IMR-90 (cell line): ENCODE results near the gene NBPF6. TPM values are rescaled to one million over a fixed set of nuclear protein-coding genes. Genes with fewer than 3 reads are reported as not detected.
"Not testable (repeated sequence)": the region's sequence is repeated elsewhere in the genome, so short reads cannot be mapped to it uniquely, and the experiment has no call there.

Experiments
- ATAC-seq: fragments of 200-7000 bp; cut with Tn5 transposase; 2 replicates; pipeline ENCODE4 v1.9.1; 2020; ENCODE audit warnings: low read depth, mild to moderate bottlenecking, moderate library complexity
- BruUV-seq: library from RNA; stranded (reverse); fragments of 400-500 nt; replicated peaks from 2 replicates; lab custom pipeline; 2021; lab: Mats Ljungman, UMichigan
- CTCF ChIA-PET: fragments of 300-600 bp; formaldehyde crosslinking; extraction: SDS; loops from one replicate; lab custom pipeline; 2021; ENCODE audit warnings: antibody characterized with exemption; lab: Yijun Ruan, JAX
- POLR2A ChIA-PET: fragments of 300-600 bp; sonication (Branson Sonifier 250); formaldehyde crosslinking; loops from one replicate; lab custom pipeline; 2022; ENCODE audit warnings: antibody characterized with exemption; ENCODE audit not compliant: unreplicated experiment; lab: Charles Lee
- DNase-seq: peaks from one replicate; pipeline ENCODE4 v3.0.0; 2013
- H2AFZ ChIP-seq: replicated peaks from 2 replicates; pipeline ENCODE3; 2013; ENCODE audit warnings: low read length, mild to moderate bottlenecking; ENCODE audit not compliant: poor library complexity
- H2AK5ac ChIP-seq: 2 replicates; pipeline ENCODE4 v1.6.1; 2013; ENCODE audit warnings: low read depth, low read length, inconsistent platforms
- H2AK9ac ChIP-seq: replicated peaks from 2 replicates; pipeline ENCODE3; 2013; ENCODE audit warnings: mild to moderate bottlenecking, low read depth, low read length, moderate library complexity; ENCODE audit not compliant: poor library complexity
- H2BK120ac ChIP-seq: 2 replicates; pipeline ENCODE4 v1.6.1; 2013; ENCODE audit warnings: low read depth, low read length, inconsistent platforms
- H2BK15ac ChIP-seq: 3 replicates; pipeline ENCODE4 v1.6.1; 2013; ENCODE audit warnings: low read depth, low read length, inconsistent platforms
- H2BK20ac ChIP-seq: 2 replicates; pipeline ENCODE4 v1.6.1; 2013; ENCODE audit warnings: low read depth, mild to moderate bottlenecking, inconsistent platforms, low read length, moderate library complexity
- H2BK5ac ChIP-seq: 2 replicates; pipeline ENCODE4 v1.6.1; 2013; ENCODE audit warnings: mild to moderate bottlenecking, low read depth, low read length, inconsistent platforms; ENCODE audit not compliant: poor library complexity, severe bottlenecking
- H3K14ac ChIP-seq: replicated peaks from 2 replicates; pipeline ENCODE4 v1.6.1; 2013; ENCODE audit warnings: low read depth, low read length, inconsistent platforms
- H3K18ac ChIP-seq: 2 replicates; pipeline ENCODE4 v1.6.1; 2013; ENCODE audit warnings: low read depth, low read length, control low read depth
- H3K23ac ChIP-seq: 2 replicates; pipeline ENCODE4 v1.6.1; 2013; ENCODE audit warnings: low read depth, low read length, inconsistent platforms
- H3K27ac ChIP-seq: 2 replicates; pipeline ENCODE4 v1.5.1; 2013; ENCODE audit warnings: mild to moderate bottlenecking, control low read depth, low read length; ENCODE audit not compliant: insufficient read depth
- H3K27me3 ChIP-seq: 2 replicates; pipeline ENCODE4 v1.6.1; 2013; ENCODE audit warnings: low read length; ENCODE audit not compliant: control insufficient read depth, insufficient read depth
- H3K36me3 ChIP-seq: 2 replicates; pipeline ENCODE4 v1.6.1; 2013; ENCODE audit warnings: low read length, mixed read lengths; ENCODE audit not compliant: control insufficient read depth, insufficient read depth
- H3K4ac ChIP-seq: 2 replicates; pipeline ENCODE4 v1.6.1; 2013; ENCODE audit warnings: low read depth, low read length, inconsistent platforms
- H3K4me1 ChIP-seq: 2 replicates; pipeline ENCODE4 v1.6.1; 2013; ENCODE audit warnings: low read length, mixed read lengths; ENCODE audit not compliant: control insufficient read depth, insufficient read depth
- H3K4me2 ChIP-seq: 2 replicates; pipeline ENCODE4 v1.6.1; 2013; ENCODE audit warnings: low read depth, mild to moderate bottlenecking, control low read depth, low read length, moderate library complexity
- H3K4me3 ChIP-seq: 2 replicates; pipeline ENCODE4 v1.5.1; 2013; ENCODE audit warnings: low read depth, mild to moderate bottlenecking, control low read depth, low read length, moderate library complexity; ENCODE audit not compliant: insufficient read depth
- H3K56ac ChIP-seq: 2 replicates; pipeline ENCODE4 v1.6.1; 2013; ENCODE audit warnings: low read length, inconsistent platforms; ENCODE audit not compliant: insufficient read depth; ENCODE audit errors: extremely low read depth
- H3K79me1 ChIP-seq, 2 experiments: 2 replicates each; pipeline ENCODE4 v1.6.1; 2013; ENCODE audit warnings: low read length in 2 of 2, inconsistent platforms in 1 of 2, low read depth in 1 of 2
- H3K9ac ChIP-seq: 2 replicates; pipeline ENCODE4 v1.6.1; 2013; ENCODE audit warnings: low read depth, low read length, control low read depth
- H3K9me1 ChIP-seq: 2 replicates; pipeline ENCODE4 v1.6.1; 2013; ENCODE audit warnings: low read length, inconsistent platforms; ENCODE audit not compliant: insufficient read depth
- H3K9me3 ChIP-seq: 2 replicates; pipeline ENCODE4 v1.6.1; 2013; ENCODE audit warnings: low read length; ENCODE audit not compliant: control insufficient read depth, insufficient read depth
- H4K20me1 ChIP-seq: 2 replicates; pipeline ENCODE4 v1.6.1; 2013; ENCODE audit warnings: low read length, inconsistent platforms; ENCODE audit not compliant: insufficient read depth
- H4K5ac ChIP-seq: 2 replicates; pipeline ENCODE4 v1.6.1; 2013; ENCODE audit warnings: mild to moderate bottlenecking, low read depth, low read length, control low read depth
- H4K8ac ChIP-seq, 2 experiments: 2 replicates each; pipeline ENCODE4 v1.6.1; 2013; ENCODE audit warnings: low read depth in 2 of 2, low read length in 2 of 2, control low read depth in 1 of 2, inconsistent platforms in 1 of 2
- H4K91ac ChIP-seq: 2 replicates; pipeline ENCODE4 v1.6.1; 2013; ENCODE audit warnings: low read depth, low read length, inconsistent platforms; ENCODE audit not compliant: insufficient read depth
- WGBS, 2 experiments: methylation state at CpG; one replicate each; pipeline versions ENCODE4 v1.1.5 to v1.1.7; 2013; ENCODE audit warnings: missing lambda C conversion rate in 2 of 2; ENCODE audit not compliant: insufficient read length in 1 of 2; ENCODE audit errors: extremely low coverage in 2 of 2; 5-methylcytosine and 5-hydroxymethylcytosine counted together
- dilution Hi-C: fragments of 300-500 bp; cut with HindIII; formaldehyde crosslinking; loops from one replicate; pipeline ENCODE4 v1.14.3; 2018; ENCODE audit warnings: low sequenced_read_pairs; ENCODE audit not compliant: unreplicated experiment
- in situ Hi-C: fragments of 300-500 bp; cut with MboI; formaldehyde crosslinking; loops from 3 replicates; pipeline ENCODE4 v1.14.3; 2019; ENCODE audit warnings: low sequenced_read_pairs, inconsistent platforms, mixed read lengths
- intact Hi-C: fragments of 100-400 bp; cut with micrococcal nuclease; formaldehyde crosslinking; loops from 2 replicates; pipeline ENCODE4 v1.10.0; 2022
- polyA plus RNA-seq, 3 experiments: library from polyadenylated mRNA; depleted of rRNA; stranded (reverse); fragments of >200 nt; gene quantifications; 2 replicates each; pipeline ENCODE4 v1.2.3, GENCODE V29; 2012; ENCODE audit warnings: low replicate concordance in 1 of 3
- total RNA-seq: library from RNA; depleted of rRNA; stranded (reverse); fragments of >200 nt; gene quantifications from 2 replicates; pipeline ENCODE4 v1.2.3, GENCODE V29; 2012

The NBPF6 gene
- total and polyA plus RNA-seq, 2 of the 4 experiments (the other 2 are of a cell fraction) = not detected

DNA sequence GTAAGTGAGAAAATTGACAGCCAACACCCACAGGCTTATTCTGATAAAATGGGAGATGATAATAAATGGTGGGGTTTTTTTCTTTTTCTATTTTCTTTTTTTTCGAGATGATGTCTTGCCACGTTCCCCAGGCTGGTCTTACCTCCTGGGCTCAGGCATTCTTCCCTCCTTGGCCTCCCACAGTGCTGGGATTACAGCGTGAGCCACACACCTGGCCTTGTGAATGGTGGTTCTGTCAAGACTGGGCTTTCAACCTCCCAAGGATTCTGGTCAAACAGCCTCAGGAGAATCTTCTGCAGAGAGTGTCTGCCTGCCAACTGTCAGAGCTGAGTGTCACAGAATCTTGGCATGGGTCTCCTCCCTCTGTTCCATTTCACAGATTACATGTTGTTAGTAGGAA is 16.7 kb upstream of the NBPF6 start:
- H4K5ac ChIP-seq, H2AK9ac ChIP-seq, H3K79me1 ChIP-seq, H3K27ac ChIP-seq, H3K9ac ChIP-seq, H3K18ac ChIP-seq, H3K27me3 ChIP-seq, H4K20me1 ChIP-seq, H3K4me2 ChIP-seq, H3K56ac ChIP-seq, intact Hi-C loops, H3K9me3 ChIP-seq, POLR2A ChIA-PET, in situ Hi-C loops, H2AFZ ChIP-seq, DNase-seq, H2BK120ac ChIP-seq, BruUV-seq, H3K4me3 ChIP-seq, ATAC-seq, H4K8ac ChIP-seq, H2AK5ac ChIP-seq, dilution Hi-C loops, H3K14ac ChIP-seq, H3K23ac ChIP-seq, CTCF ChIA-PET, H2BK20ac ChIP-seq, H3K36me3 ChIP-seq, H3K4ac ChIP-seq, H3K9me1 ChIP-seq, H2BK5ac ChIP-seq, H2BK15ac ChIP-seq, H3K4me1 ChIP-seq, H4K91ac ChIP-seq: not testable (repeated sequence)
- WGBS, 2 experiments = no CpG with 5 or more reads among the region's 3 CpGs

DNA sequence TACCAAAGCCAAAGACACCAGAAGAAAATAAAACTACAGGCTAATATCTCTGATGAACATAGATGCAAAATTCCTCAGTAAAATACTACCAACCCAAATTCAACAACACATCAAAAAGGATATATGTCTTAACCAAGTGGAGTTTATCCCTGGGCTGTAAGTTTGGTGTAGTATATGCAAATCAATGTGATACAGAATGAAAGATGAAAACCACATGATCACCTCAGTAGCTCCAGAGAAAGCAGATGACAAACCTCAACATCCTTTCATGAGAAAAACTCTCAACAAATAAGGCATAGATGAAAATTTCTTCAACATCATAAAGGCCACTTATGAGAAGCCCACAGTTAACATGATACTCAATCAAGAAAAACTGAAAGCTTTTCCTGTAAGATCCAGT is 11.6 kb upstream of the NBPF6 start:
- H4K20me1 ChIP-seq, dilution Hi-C loops, H2BK20ac ChIP-seq, H2BK120ac ChIP-seq, POLR2A ChIA-PET, H3K4me1 ChIP-seq, H3K79me1 ChIP-seq, DNase-seq, H2AK5ac ChIP-seq, H3K27ac ChIP-seq, intact Hi-C loops, H2AK9ac ChIP-seq, H2AFZ ChIP-seq, H3K9me3 ChIP-seq, H3K4ac ChIP-seq, H2BK15ac ChIP-seq, in situ Hi-C loops, H2BK5ac ChIP-seq, H3K23ac ChIP-seq, H3K4me2 ChIP-seq, CTCF ChIA-PET, BruUV-seq, H3K36me3 ChIP-seq, H4K8ac ChIP-seq, H4K5ac ChIP-seq, H4K91ac ChIP-seq, H3K14ac ChIP-seq, H3K9me1 ChIP-seq, H3K18ac ChIP-seq, H3K27me3 ChIP-seq, H3K9ac ChIP-seq, H3K4me3 ChIP-seq, H3K56ac ChIP-seq, ATAC-seq: not testable (repeated sequence)
